Measurements from ENCODE around the gene PATJ.

- TF ChIP-seq CTCF (IDR thresholded peaks at IDR 0.05): no peak
- no peak for TF ChIP-seq POLR2AphosphoS5 (IDR thresholded peaks at IDR 0.05)
- no peak for TF ChIP-seq POLR2A (IDR thresholded peaks at IDR 0.05; ENCODE audit: low read depth)
Observed at GRCh38 chr1:62177621-62178020, 435.3 kb downstream of the PATJ start.

Data from esophagus muscularis mucosa (tissue), 3 donors.